HepG2 (cell line): ENCODE data around the gene CELF5.

Experiments
- CBFB ChIP-seq: sonication (generic); formaldehyde crosslinking; IDR thresholded peaks from 2 replicates; pipeline ENCODE4 v1.4.0; 2020; ENCODE audit warnings: missing genetic modification reagents
- CTCF ChIP-seq: sonication (generic); formaldehyde crosslinking; IDR thresholded peaks from 2 replicates; pipeline ENCODE4 v1.5.0; 2020; ENCODE audit warnings: mild to moderate bottlenecking, missing genetic modification reagents, moderate library complexity
- FOXA1 ChIP-seq, 2 experiments: fragments of 450-650 bp in 1 of 2; sonication (generic) in 1 of 2; formaldehyde crosslinking in 1 of 2; IDR thresholded peaks; 2 replicates each; pipeline versions ENCODE4 v1.4.0 to v1.6.1; 2016 to 2020; ENCODE audit warnings: missing genetic modification reagents in 1 of 2
- FOXM1 ChIP-seq: sonication (generic); formaldehyde crosslinking; IDR thresholded peaks from 2 replicates; pipeline ENCODE4 v1.5.0; 2020; ENCODE audit warnings: missing genetic modification reagents
- GABPA ChIP-seq, 2 experiments: IDR thresholded peaks; 2 replicates each; pipeline ENCODE4 v1.6.1; 2011 to 2016; ENCODE audit warnings: low read depth in 2 of 2, low read length in 1 of 2, missing biosample characterization in 1 of 2, missing genetic modification characterization in 1 of 2
- GTF2F1 ChIP-seq: fragments of 150-350 bp; IDR thresholded peaks from 2 replicates; pipeline ENCODE4 v1.6.1; 2014; ENCODE audit warnings: low read length
- HDAC2 ChIP-seq: sonication (generic); formaldehyde crosslinking; IDR thresholded peaks from 2 replicates; pipeline ENCODE4 v1.4.0; 2020; ENCODE audit warnings: missing genetic modification reagents
- KAT8 ChIP-seq: IDR thresholded peaks from 2 replicates; pipeline ENCODE4 v1.6.1; 2016; ENCODE audit warnings: missing genetic modification reagents, missing compliant biosample characterization
- PHF21A ChIP-seq: sonication (generic); formaldehyde crosslinking; IDR thresholded peaks from 2 replicates; pipeline ENCODE4 v1.5.0; 2020; ENCODE audit warnings: mild to moderate bottlenecking, missing genetic modification reagents
- ZBTB21 ChIP-seq: sonication (generic); formaldehyde crosslinking; IDR thresholded peaks from 2 replicates; pipeline ENCODE4 v1.4.0; 2020; ENCODE audit warnings: missing genetic modification reagents
- TF ChIP-seq, protein P1 (sequence below): sonication (generic); IDR thresholded peaks from 2 replicates; pipeline ENCODE4 v1.6.1; 2016; ENCODE audit warnings: low read depth, borderline replicate concordance

DNA sequence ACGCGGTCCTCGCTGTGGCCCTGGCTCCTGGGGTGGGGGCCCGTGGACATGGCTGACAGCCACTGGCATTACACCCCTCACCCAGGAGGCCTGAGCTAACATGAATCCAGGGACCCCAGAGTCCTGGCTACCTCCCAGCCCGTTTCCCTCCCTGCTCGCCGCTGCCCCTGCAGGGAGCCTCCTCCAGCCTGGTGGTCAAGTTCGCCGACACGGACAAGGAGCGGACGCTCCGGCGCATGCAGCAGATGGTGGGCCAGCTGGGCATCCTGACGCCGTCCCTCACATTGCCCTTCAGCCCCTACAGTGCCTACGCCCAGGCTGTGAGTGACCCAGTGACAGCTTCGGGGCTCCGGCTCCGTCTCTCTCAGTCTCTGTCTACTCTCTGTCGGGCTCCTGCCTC, 56.6 kb downstream of the CELF5 start:
- TF ChIP-seq, protein P1, sequence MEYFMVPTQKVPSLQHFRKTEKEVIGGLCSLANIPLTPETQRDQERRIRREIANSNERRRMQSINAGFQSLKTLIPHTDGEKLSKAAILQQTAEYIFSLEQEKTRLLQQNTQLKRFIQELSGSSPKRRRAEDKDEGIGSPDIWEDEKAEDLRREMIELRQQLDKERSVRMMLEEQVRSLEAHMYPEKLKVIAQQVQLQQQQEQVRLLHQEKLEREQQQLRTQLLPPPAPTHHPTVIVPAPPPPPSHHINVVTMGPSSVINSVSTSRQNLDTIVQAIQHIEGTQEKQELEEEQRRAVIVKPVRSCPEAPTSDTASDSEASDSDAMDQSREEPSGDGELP, result no peak
- no peak for TF ChIP-seq CTCF
- TF ChIP-seq FOXA1 (IDR thresholded peaks at IDR 0.05), result no peak
- TF ChIP-seq FOXA1 (CRISPR knock-in tag; IDR thresholded peaks at IDR 0.05), result no peak
- no peak for TF ChIP-seq FOXM1
- TF ChIP-seq ZBTB21 (CRISPR knock-in tag), result no peak
- no peak for TF ChIP-seq CBFB (CRISPR knock-in tag)
- no peak for TF ChIP-seq PHF21A (CRISPR knock-in tag)
- TF ChIP-seq GABPA (IDR thresholded peaks at IDR 0.05; ENCODE audit: low read depth, low read length), result no peak
- no peak for TF ChIP-seq GABPA (CRISPR knock-in tag; IDR thresholded peaks at IDR 0.05; ENCODE audit: low read depth)
- no peak for TF ChIP-seq HDAC2 (CRISPR knock-in tag)
- TF ChIP-seq GTF2F1, result no peak
- no peak for TF ChIP-seq KAT8 (CRISPR knock-in tag)
